ENCODE data around the gene PMIS2. TPM values are rescaled to one million over a fixed set of nuclear protein-coding genes. Genes with fewer than 3 reads are reported as not detected.

PMIS2 gene
- total and polyA plus RNA-seq, 3 donors from 2014 or later = 0.74 to 2.0 TPM; not detected in 1

DNA sequence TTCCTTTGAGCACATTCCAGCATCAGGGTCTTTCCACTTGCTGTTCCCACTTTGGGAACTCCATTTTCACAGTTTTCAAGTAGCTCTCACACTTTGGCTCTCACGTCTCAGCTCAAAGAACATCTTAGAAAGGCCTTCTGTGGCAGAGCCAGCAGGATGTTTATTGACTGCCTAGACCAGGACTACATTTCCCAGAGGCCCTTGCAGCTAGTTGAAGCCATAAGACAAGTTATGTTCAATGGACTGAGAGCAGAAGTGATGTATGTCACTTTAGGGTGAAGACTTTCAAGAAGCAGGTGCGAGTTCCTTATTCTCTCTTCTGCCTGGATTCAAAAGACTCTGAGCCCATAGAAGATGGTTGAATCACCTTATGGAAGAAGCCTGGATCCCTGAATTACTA, 22.3 kb downstream of the PMIS2 start:
- TF ChIP-seq, protein P1, sequence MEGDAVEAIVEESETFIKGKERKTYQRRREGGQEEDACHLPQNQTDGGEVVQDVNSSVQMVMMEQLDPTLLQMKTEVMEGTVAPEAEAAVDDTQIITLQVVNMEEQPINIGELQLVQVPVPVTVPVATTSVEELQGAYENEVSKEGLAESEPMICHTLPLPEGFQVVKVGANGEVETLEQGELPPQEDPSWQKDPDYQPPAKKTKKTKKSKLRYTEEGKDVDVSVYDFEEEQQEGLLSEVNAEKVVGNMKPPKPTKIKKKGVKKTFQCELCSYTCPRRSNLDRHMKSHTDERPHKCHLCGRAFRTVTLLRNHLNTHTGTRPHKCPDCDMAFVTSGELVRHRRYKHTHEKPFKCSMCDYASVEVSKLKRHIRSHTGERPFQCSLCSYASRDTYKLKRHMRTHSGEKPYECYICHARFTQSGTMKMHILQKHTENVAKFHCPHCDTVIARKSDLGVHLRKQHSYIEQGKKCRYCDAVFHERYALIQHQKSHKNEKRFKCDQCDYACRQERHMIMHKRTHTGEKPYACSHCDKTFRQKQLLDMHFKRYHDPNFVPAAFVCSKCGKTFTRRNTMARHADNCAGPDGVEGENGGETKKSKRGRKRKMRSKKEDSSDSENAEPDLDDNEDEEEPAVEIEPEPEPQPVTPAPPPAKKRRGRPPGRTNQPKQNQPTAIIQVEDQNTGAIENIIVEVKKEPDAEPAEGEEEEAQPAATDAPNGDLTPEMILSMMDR (IDR thresholded peaks at IDR 0.05) = no peak
- TF ChIP-seq POLR2A (IDR thresholded peaks at IDR 0.05) = no peak
- intact Hi-C loops (cut with DNase I; ENCODE audit: low total_unique reads) = no loop called here
- 75 to 76% methylated on average over 2 of the region's 2 CpGs for WGBS, 2 donors
- H3K36me3 ChIP-seq (ENCODE audit: low read depth, missing control alignments) = no peaks in the 10 kb centered on the region
- no peak for DNase-seq
- H3K4me3 ChIP-seq = no peak overlapping the region
- no peaks in the 10 kb centered on the region for H3K27me3 ChIP-seq
- H3K27ac ChIP-seq = no peak overlapping the region
- peaks cover 6% of the 10 kb centered on the region for H3K4me1 ChIP-seq
- H3K9me3 ChIP-seq = no peaks in the 10 kb centered on the region

DNA sequence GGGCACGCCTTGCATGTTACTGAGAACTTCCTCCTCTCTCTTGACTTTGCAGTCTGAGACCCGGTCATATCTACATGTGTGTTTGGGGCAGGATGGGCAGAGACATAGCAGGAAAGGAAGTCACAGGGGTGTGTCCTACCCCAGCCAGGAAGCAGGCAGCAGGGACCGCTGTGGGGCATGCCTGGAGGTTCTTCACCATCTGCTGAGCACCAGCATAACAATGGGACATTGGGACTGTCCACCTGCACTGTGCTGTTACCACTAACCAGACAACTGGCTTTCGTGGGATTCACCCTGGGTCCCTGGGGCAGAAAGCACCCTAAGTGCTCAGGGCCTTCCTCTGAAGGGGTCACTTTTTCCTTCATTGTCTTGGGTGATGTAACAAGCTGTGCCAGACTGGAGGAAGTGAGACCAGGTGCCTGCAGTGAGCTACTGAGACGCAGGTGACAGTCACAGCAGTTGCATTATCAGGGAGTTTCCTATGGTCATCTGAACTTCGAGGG, 23.9 kb downstream of the PMIS2 start:
- WGBS, 2 donors = 76 to 78% methylated on average over 4 to 6 of the region's 6 CpGs
- Histone ChIP-seq H3K36me3 (ENCODE audit: low read depth, missing control alignments) (no peaks in the 10 kb centered on the region), H3K27ac (no peak overlapping the region), H3K27me3 (no peaks in the 10 kb centered on the region), H3K4me1 (peaks cover 6% of the 10 kb centered on the region), H3K4me3 (no peak overlapping the region), H3K9me3 (no peaks in the 10 kb centered on the region)
- TF ChIP-seq, protein P1 (IDR thresholded peaks at IDR 0.05) = no peak
- TF ChIP-seq POLR2A (IDR thresholded peaks at IDR 0.05) = no peak
- intact Hi-C loops (cut with DNase I; ENCODE audit: low total_unique reads) = no loop called here
- DNase-seq = no peak

DNA sequence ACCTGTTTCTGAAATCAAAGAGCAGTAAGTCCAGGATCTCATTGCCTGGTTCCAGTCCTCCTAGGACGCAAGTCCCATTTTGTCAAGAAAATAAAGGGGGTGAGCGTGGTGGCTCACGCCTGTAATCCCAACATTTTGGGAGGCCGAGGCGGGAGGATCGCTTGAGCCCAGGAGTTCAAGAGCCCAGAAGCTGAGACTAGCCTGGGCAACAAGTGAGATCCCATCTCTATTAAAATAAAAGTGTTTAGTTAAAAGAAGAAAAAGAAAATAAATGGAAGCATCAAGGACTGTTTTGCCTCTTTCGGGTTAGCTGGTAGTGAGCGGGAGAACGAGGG, 26.2 kb downstream of the PMIS2 start:
- Histone ChIP-seq H3K4me1 (peaks cover 6% of the 10 kb centered on the region), H3K27me3 (no peaks in the 10 kb centered on the region), H3K9me3 (no peaks in the 10 kb centered on the region), H3K4me3 (peak overlapping the region; percentile 59 to 90), H3K27ac (peak overlapping the region in 1 of 2 donors; percentile 9), H3K36me3 (ENCODE audit: low read depth, missing control alignments) (no peaks in the 10 kb centered on the region)
- intact Hi-C loops (cut with DNase I; ENCODE audit: low total_unique reads) = no loop called here
- WGBS, 2 donors = 18 to 30% methylated on average over 9 of the region's 9 CpGs
- TF ChIP-seq POLR2A (IDR thresholded peaks at IDR 0.05) = no peak
- TF ChIP-seq, protein P1 (IDR thresholded peaks at IDR 0.05) = no peak
- DNase-seq = no peak

DNA sequence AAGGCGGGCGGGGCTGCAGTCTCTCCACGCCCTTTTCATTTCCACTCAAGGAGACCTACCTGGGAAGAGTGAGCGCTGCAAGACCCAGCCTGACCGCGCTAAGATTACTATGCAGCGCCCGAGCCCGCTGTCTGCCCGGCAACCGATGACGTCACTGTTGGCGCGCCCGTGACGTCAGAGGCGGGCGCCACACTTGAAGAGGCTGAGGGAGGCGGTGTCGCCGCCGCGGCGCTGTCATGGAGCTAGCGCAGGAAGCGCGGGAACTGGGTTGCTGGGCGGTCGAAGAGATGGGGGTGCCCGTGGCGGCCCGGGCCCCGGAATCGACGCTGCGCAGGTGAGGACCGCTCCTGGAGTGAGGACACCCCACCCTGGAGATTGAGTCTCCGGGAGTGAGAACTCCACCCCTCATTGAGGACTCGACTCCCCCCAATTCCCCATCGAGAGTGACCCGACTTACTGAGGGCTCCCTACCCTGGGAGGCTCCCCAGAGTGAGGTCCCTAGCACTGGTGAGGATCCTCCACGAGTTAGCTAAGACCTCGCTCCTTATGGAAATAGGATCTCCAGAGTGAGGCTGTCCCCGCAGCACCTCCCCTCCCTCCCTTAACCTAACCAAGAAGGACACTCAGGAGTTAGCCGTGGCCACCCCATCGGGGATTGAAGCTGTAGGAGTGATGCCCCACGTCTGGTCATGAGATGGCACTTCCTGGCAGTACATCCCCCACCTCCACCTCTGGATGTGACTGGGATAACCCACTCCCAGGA, 26.8 kb downstream of the PMIS2 start, which contains the start of gene HAUS5:
HAUS5 (plus strand) TSS at position 177 of the 763 bp plus-strand sequence; CDS start at position 237, 60 bp downstream.
- Histone ChIP-seq H3K4me1 (peaks cover 6% of the 10 kb centered on the region), H3K9me3 (no peaks in the 10 kb centered on the region), H3K27me3 (no peaks in the 10 kb centered on the region), H3K4me3 (peak within 1 kb of the TSS; percentile 59 to 90), H3K36me3 (ENCODE audit: low read depth, missing control alignments) (no peaks in the 10 kb centered on the region), H3K27ac (peak within 1 kb of the TSS in 1 of 2 donors; percentile 9)
- WGBS, 2 donors = 0% methylated on average over 12 to 46 of the region's 47 CpGs
- DNase-seq = peak; percentile 97
- TF ChIP-seq, protein P1 (IDR thresholded peaks at IDR 0.05) = peak in 1 of 3 experiments; percentile 46
- TF ChIP-seq POLR2A (IDR thresholded peaks at IDR 0.05) = no peak
- intact Hi-C loops (cut with DNase I; ENCODE audit: low total_unique reads) = no loop called here
